Measurements from ENCODE around the gene CDH4. TPM values are rescaled to one million over a fixed set of nuclear protein-coding genes. Genes with fewer than 3 reads are reported as not detected.

CDH4 gene
- total RNA-seq, 2 donors from 2014 or later: 0.06 TPM; not detected in 1

GRCh38 chr20:61765871-61766654, 514.0 kb downstream of the CDH4 start:
- DNase-seq (peak in 1 of 2 donors; percentile 19), ATAC-seq (no peak)
- intact Hi-C loops (cut with DNase I, micrococcal nuclease): no loop called here

- intact Hi-C loops (cut with DNase I, micrococcal nuclease): no loop called here
- peak in 1 of 2 donors; percentile 8 for DNase-seq
- ATAC-seq: no peak
Measured at GRCh38 chr20:61766921-61767610, 515.0 kb downstream of the CDH4 start.

- intact Hi-C loops (cut with DNase I, micrococcal nuclease): no loop called here
- ATAC-seq (no peak), DNase-seq (peak in 1 of 2 donors; percentile 4)
Measured at GRCh38 chr20:61767761-61768494, 515.9 kb downstream of the CDH4 start.

- no peak for ATAC-seq
- intact Hi-C loops (cut with DNase I, micrococcal nuclease): no loop called here
- DNase-seq: peak in 1 of 2 donors; percentile 1
Measured at GRCh38 chr20:61768571-61769285, 516.7 kb downstream of the CDH4 start.

GRCh38 chr20:61769286-61769832, 517.3 kb downstream of the CDH4 start:
- no peak for ATAC-seq
- no peak for DNase-seq
- intact Hi-C loops (cut with DNase I, micrococcal nuclease): no loop called here

- no peak for DNase-seq
- intact Hi-C loops (cut with DNase I, micrococcal nuclease): no loop called here
- ATAC-seq: no peak
Measured at GRCh38 chr20:61770113-61770585, 518.1 kb downstream of the CDH4 start.

- intact Hi-C loops (cut with DNase I, micrococcal nuclease): no loop called here
- no peak for DNase-seq
- no peak for ATAC-seq
Measured at GRCh38 chr20:61771805-61772350, 519.8 kb downstream of the CDH4 start.

- intact Hi-C loops (cut with DNase I, micrococcal nuclease): no loop called here
- ATAC-seq (no peak), DNase-seq (no peak)
Measured at GRCh38 chr20:61772828-61773631, 521.0 kb downstream of the CDH4 start.

GRCh38 chr20:61773926-61774587, 522.0 kb downstream of the CDH4 start:
- DNase-seq: no peak
- no peak for ATAC-seq
- intact Hi-C loops (cut with DNase I, micrococcal nuclease): no loop called here

- intact Hi-C loops (cut with DNase I, micrococcal nuclease): no loop called here
- ATAC-seq: no peak
Measured at GRCh38 chr20:61775423-61775822, 523.4 kb downstream of the CDH4 start.

GRCh38 chr20:61776491-61777075, 524.5 kb downstream of the CDH4 start:
- no peak for DNase-seq
- intact Hi-C loops (cut with DNase I, micrococcal nuclease): no loop called here
- no peak for ATAC-seq

More at GRCh38 chr20:61775423-61775822, 523.4 kb downstream of the CDH4 start:
- DNase-seq: no peak

- intact Hi-C loops (cut with DNase I, micrococcal nuclease): no loop called here
- DNase-seq (no peak), ATAC-seq (no peak)
Measured at GRCh38 chr20:61777773-61778494, 525.9 kb downstream of the CDH4 start.

- no peak for ATAC-seq
- DNase-seq: no peak
- intact Hi-C loops (cut with DNase I, micrococcal nuclease): no loop called here
Measured at GRCh38 chr20:61778495-61778863, 526.4 kb downstream of the CDH4 start.

- no peak for DNase-seq
- ATAC-seq: no peak
- intact Hi-C loops (cut with DNase I, micrococcal nuclease): no loop called here
Measured at GRCh38 chr20:61779176-61779965, 527.3 kb downstream of the CDH4 start.

- ATAC-seq: no peak
- intact Hi-C loops (cut with DNase I, micrococcal nuclease): no loop called here
- no peak for DNase-seq
Measured at GRCh38 chr20:61780066-61780465, 528.0 kb downstream of the CDH4 start.
